Liver (tissue), 9 donors: Measurements from ENCODE around the gene NR4A3. TPM values are rescaled to one million over a fixed set of nuclear protein-coding genes. Genes with fewer than 3 reads are reported as not detected.

Experiments
- DNase-seq: peaks from one replicate; pipeline ENCODE4 v3.0.0-alpha.2; 2017; ENCODE audit warnings: low spot score
- H3K27ac ChIP-seq, 2 donors: one replicate each; pipeline ENCODE4 v1.7.0; 2013; ENCODE audit warnings: inconsistent platforms in 2 of 2, low read length in 2 of 2, control low read depth in 1 of 2, low read depth in 1 of 2, mild to moderate bottlenecking in 1 of 2
- H3K27me3 ChIP-seq, 4 donors: one replicate each; pipeline versions ENCODE4 v1.6.1 to v1.7.0; 2013; ENCODE audit warnings: low read length in 3 of 4, inconsistent platforms in 1 of 4, mild to moderate bottlenecking in 1 of 4, moderate library complexity in 1 of 4; ENCODE audit not compliant: control insufficient read depth in 4 of 4, insufficient read depth in 4 of 4
- H3K36me3 ChIP-seq, 4 donors: one replicate each; pipeline versions ENCODE4 v1.6.1 to v1.7.0; 2013; ENCODE audit warnings: low read length in 3 of 4, mild to moderate bottlenecking in 3 of 4, low read depth in 1 of 4, moderate library complexity in 1 of 4; ENCODE audit not compliant: control insufficient read depth in 4 of 4, insufficient read depth in 3 of 4
- H3K4me1 ChIP-seq, 4 donors: one replicate each; pipeline versions ENCODE4 v1.6.1 to v1.7.0; 2013; ENCODE audit warnings: low read length in 3 of 4, mild to moderate bottlenecking in 3 of 4, moderate library complexity in 1 of 4; ENCODE audit not compliant: control insufficient read depth in 4 of 4, insufficient read depth in 4 of 4
- H3K4me3 ChIP-seq, 3 donors: one replicate each; pipeline versions ENCODE4 v1.6.1 to v1.7.0; 2013; ENCODE audit warnings: low read length in 3 of 3, control low read depth in 1 of 3, low read depth in 1 of 3, mild to moderate bottlenecking in 1 of 3
- H3K9ac ChIP-seq, 2 donors: one replicate each; pipeline ENCODE4 v1.7.0; 2013; ENCODE audit warnings: low read length in 2 of 2, mild to moderate bottlenecking in 2 of 2, moderate library complexity in 2 of 2, control low read depth in 1 of 2, low read depth in 1 of 2
- H3K9me3 ChIP-seq, 4 donors: one replicate each; pipeline versions ENCODE4 v1.6.1 to v1.7.0; 2013; ENCODE audit warnings: low read length in 3 of 4; ENCODE audit not compliant: control insufficient read depth in 4 of 4
- ATF3 ChIP-seq: IDR thresholded peaks from 2 replicates; pipeline ENCODE4 v1.6.1; 2016; ENCODE audit warnings: antibody characterized with exemption
- EGR1 ChIP-seq, 2 donors: IDR thresholded peaks; 2 replicates each; pipeline ENCODE4 v1.6.1; 2016 to 2018; ENCODE audit warnings: antibody characterized with exemption in 2 of 2, low read depth in 2 of 2
- FOXA1 ChIP-seq: IDR thresholded peaks from 2 replicates; pipeline ENCODE4 v1.6.1; 2016; ENCODE audit warnings: antibody characterized with exemption
- FOXA2 ChIP-seq: IDR thresholded peaks from 2 replicates; pipeline ENCODE4 v1.6.1; 2016; ENCODE audit warnings: antibody characterized with exemption
- GABPA ChIP-seq, 2 donors: IDR thresholded peaks in 1 of 2; conservative IDR thresholded peaks in 1 of 2; 2 replicates each; pipeline ENCODE4 v1.6.1; 2016; ENCODE audit warnings: antibody characterized with exemption in 2 of 2, mild to moderate bottlenecking in 1 of 2, moderate library complexity in 1 of 2
- HNF4A ChIP-seq, 2 donors: conservative IDR thresholded peaks; 2 replicates each; pipeline ENCODE4 v1.6.1; 2016; ENCODE audit warnings: antibody characterized with exemption in 2 of 2, mild to moderate bottlenecking in 2 of 2
- HNF4G ChIP-seq: IDR thresholded peaks from 2 replicates; pipeline ENCODE4 v1.6.1; 2016; ENCODE audit warnings: antibody characterized with exemption
- JUND ChIP-seq, 2 donors: IDR thresholded peaks; 2 replicates each; pipeline ENCODE4 v1.6.1; 2016; ENCODE audit warnings: antibody characterized with exemption in 2 of 2
- MAX ChIP-seq: IDR thresholded peaks from 2 replicates; pipeline ENCODE4 v1.6.1; 2016; ENCODE audit warnings: antibody characterized with exemption
- NR2F2 ChIP-seq: IDR thresholded peaks from 2 replicates; pipeline ENCODE4 v1.6.1; 2016; ENCODE audit warnings: antibody characterized with exemption
- RAD21 ChIP-seq, 2 donors: IDR thresholded peaks; 2 replicates each; pipeline ENCODE4 v1.6.1; 2016; ENCODE audit warnings: antibody characterized with exemption in 2 of 2, mild to moderate bottlenecking in 2 of 2
- REST ChIP-seq: IDR thresholded peaks from 2 replicates; pipeline ENCODE4 v1.6.1; 2016; ENCODE audit warnings: antibody characterized with exemption, mild to moderate bottlenecking
- RXRA ChIP-seq, 2 donors: IDR thresholded peaks; 2 replicates each; pipeline ENCODE4 v1.6.1; 2017 to 2018; ENCODE audit warnings: antibody characterized with exemption in 2 of 2, mild to moderate bottlenecking in 1 of 2
- SP1 ChIP-seq: IDR thresholded peaks from 2 replicates; pipeline ENCODE4 v1.6.1; 2018; ENCODE audit warnings: antibody characterized with exemption, mild to moderate bottlenecking
- TAF1 ChIP-seq: conservative IDR thresholded peaks from 2 replicates; pipeline ENCODE4 v1.6.1; 2016; ENCODE audit warnings: antibody characterized with exemption, mild to moderate bottlenecking
- YY1 ChIP-seq: IDR thresholded peaks from 2 replicates; pipeline ENCODE4 v1.6.1; 2016; ENCODE audit warnings: antibody characterized with exemption, mild to moderate bottlenecking
- ZBTB33 ChIP-seq: IDR thresholded peaks from 2 replicates; pipeline ENCODE4 v1.6.1; 2016; ENCODE audit warnings: antibody characterized with exemption
- WGBS: extraction: QIAGEN DNeasy Blood & Tissue Kit; methylation state at CpG from one replicate; pipeline ENCODE4 v1.1.7; 2013; 5-methylcytosine and 5-hydroxymethylcytosine counted together
- polyA plus RNA-seq, 2 donors: library from polyadenylated mRNA; stranded (reverse) in 1 of 2; unstranded in 1 of 2; fragments of 200-250 nt in 1 of 2; fragments of >200 nt in 1 of 2; fragmentation: Nextera tagmentation in 1 of 2; extraction: Ambion mirVana in 1 of 2; gene quantifications; one replicate each; pipeline versions ENCODE4 v1.2.1 to v1.2.3, GENCODE V29; 2013 to 2015
- total RNA-seq, 2 donors: library from RNA; depleted of rRNA; stranded (reverse); fragments of >200 nt; gene quantifications; one replicate each; pipeline ENCODE4 v1.2.3, GENCODE V29; 2014
- donor health status: healthy.
- donor health status: healthy.
- donor health status: healthy.
- donor health status: healthy.
- donor health status: healthy.

NR4A3 gene
- total and polyA plus RNA-seq, 4 donors = 0.02 to 0.14 (median 0.09) TPM

- DNase-seq = no peak
- H3K9ac ChIP-seq = no peak overlapping the region
- TF ChIP-seq REST (no peak), RAD21 (IDR thresholded peaks at IDR 0.05) (no peak), FOXA1 (no peak), JUND (IDR thresholded peaks at IDR 0.05) (no peak), RXRA (IDR thresholded peaks at IDR 0.05) (no peak), ZBTB33 (no peak), FOXA2 (no peak), HNF4G (no peak), TAF1 (no peak), EGR1 (IDR thresholded peaks at IDR 0.05; ENCODE audit: low read depth in 2 of 2) (no peak), NR2F2 (no peak), MAX (no peak), HNF4A (conservative IDR thresholded peaks at IDR 0.05) (no peak), YY1 (no peak), ATF3 (no peak), SP1 (no peak)
- no peak overlapping the region for H3K4me3 ChIP-seq
- H3K9me3 ChIP-seq = no peaks in the 10 kb centered on the region
- H3K36me3 ChIP-seq = peaks cover 0 to 2% (median 0%) of the 10 kb centered on the region in 4 donors
- H3K27ac ChIP-seq = no peak overlapping the region
- H3K4me1 ChIP-seq = no peaks in the 10 kb centered on the region
- no peaks in the 10 kb centered on the region for H3K27me3 ChIP-seq
Observed at GRCh38 chr9:99881769-99882168, 60.1 kb downstream of the NR4A3 start.

GRCh38 chr9:99885747-99886146 is 64.1 kb downstream of the NR4A3 start:
- H3K27ac ChIP-seq = no peak overlapping the region
- no peaks in the 10 kb centered on the region for H3K9me3 ChIP-seq
- no peaks in the 10 kb centered on the region for H3K27me3 ChIP-seq
- TF ChIP-seq MAX (no peak), FOXA2 (no peak), SP1 (no peak), EGR1 (IDR thresholded peaks at IDR 0.05; ENCODE audit: low read depth in 2 of 2) (no peak), FOXA1 (no peak), REST (no peak), TAF1 (no peak), JUND (IDR thresholded peaks at IDR 0.05) (no peak), NR2F2 (no peak), RAD21 (IDR thresholded peaks at IDR 0.05) (no peak), RXRA (IDR thresholded peaks at IDR 0.05) (no peak), ATF3 (no peak), GABPA (IDR thresholded peaks at IDR 0.05 in 1 of 2, conservative IDR thresholded peaks at IDR 0.05 in 1 of 2) (no peak), HNF4G (no peak), YY1 (no peak), ZBTB33 (no peak)
- H3K9ac ChIP-seq = no peak overlapping the region
- no peaks in the 10 kb centered on the region for H3K4me1 ChIP-seq
- WGBS = 72% methylated on average over 1 of the region's 1 CpG
- no peak overlapping the region for H3K4me3 ChIP-seq
- no peak for DNase-seq
- peaks cover 0 to 2% (median 0%) of the 10 kb centered on the region in 4 donors for H3K36me3 ChIP-seq
